ENCODE data around the gene EXOC7.

Gene EXOC7

GRCh38 chr17:76119409-76120371 lies 16.1 kb upstream of the EXOC7 start:
- DNase-seq = no peak

GRCh38 chr17:76115138-76115754 lies 11.7 kb upstream of the EXOC7 start:
- DNase-seq = no peak

- DNase-seq = no peak
Measured at GRCh38 chr17:76111956-76112355, 8.4 kb upstream of the EXOC7 start.

GRCh38 chr17:76107509-76107908 lies 3.9 kb upstream of the EXOC7 start:
- DNase-seq = no peak

GRCh38 chr17:76106703-76107102 lies 3.1 kb upstream of the EXOC7 start:
- no peak for DNase-seq

- no peak for DNase-seq
Measured at GRCh38 chr17:76104896-76105231, 1.3 kb upstream of the EXOC7 start.

- no peak for DNase-seq
Measured at GRCh38 chr17:76104140-76104895, 731 bp upstream of the EXOC7 start.

- no peak for DNase-seq
Measured at GRCh38 chr17:76102944-76103273, 678 bp downstream of the EXOC7 start.

- no peak for DNase-seq
Measured at GRCh38 chr17:76097716-76098295, 5.8 kb downstream of the EXOC7 start.

- no peak for DNase-seq
Measured at GRCh38 chr17:76095943-76096342, 7.6 kb downstream of the EXOC7 start.

GRCh38 chr17:76094046-76094445 lies 9.5 kb downstream of the EXOC7 start:
- DNase-seq = no peak

- DNase-seq = no peak
Measured at GRCh38 chr17:76092526-76093413, 10.8 kb downstream of the EXOC7 start.

GRCh38 chr17:76091526-76092286 lies 11.9 kb downstream of the EXOC7 start:
- DNase-seq = no peak

- no peak for DNase-seq
Measured at GRCh38 chr17:76090517-76091129, 13.0 kb downstream of the EXOC7 start.

GRCh38 chr17:76089680-76090516 lies 13.7 kb downstream of the EXOC7 start:
- DNase-seq = no peak

GRCh38 chr17:76088868-76089576 lies 14.6 kb downstream of the EXOC7 start:
- no peak for DNase-seq

GRCh38 chr17:76088041-76088867 lies 15.3 kb downstream of the EXOC7 start:
- no peak for DNase-seq

GRCh38 chr17:76087531-76087930 lies 16.1 kb downstream of the EXOC7 start:
- DNase-seq = no peak

GRCh38 chr17:76086384-76086783 lies 17.2 kb downstream of the EXOC7 start:
- no peak for DNase-seq

Measured in activated CD4-positive, CD25-positive, alpha-beta regulatory T cell treated with anti-CD3 and anti-CD28 coated beads, Interleukin-2, amount 50 U/mL, for 72 hours (primary cell).